ENCODE measurements around the gene SLC30A2.
A peak's percentile ranks its signal among the peaks of the same experiment; 100 is the strongest.

The SLC30A2 gene

DNA sequence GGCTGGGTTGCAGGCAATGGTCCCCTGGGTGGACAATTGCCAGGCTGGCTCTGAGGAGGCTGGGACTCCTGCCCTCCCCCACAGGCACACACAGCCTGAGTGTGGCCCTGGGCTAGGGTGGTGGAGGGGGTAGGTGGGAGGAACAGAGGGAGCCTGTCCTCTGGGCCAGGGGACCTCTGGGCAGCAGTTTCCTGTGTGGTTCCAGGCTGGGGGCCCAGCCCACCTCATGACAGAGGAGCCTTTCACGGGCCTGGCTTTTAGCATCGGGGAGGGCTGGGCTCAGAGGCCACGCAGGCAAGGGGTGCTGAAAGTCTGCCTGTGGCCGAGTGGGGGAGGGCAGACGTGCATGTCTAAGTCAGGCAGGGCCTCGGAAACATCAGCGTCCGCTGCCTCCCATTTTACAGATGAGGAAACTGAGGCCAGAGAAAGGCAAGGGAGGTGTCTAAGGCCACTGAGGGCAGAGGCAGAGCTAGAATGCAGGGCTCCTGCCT lies 17.4 kb downstream of the SLC30A2 start:
- Histone ChIP-seq H3K9ac (ENCODE audit: low read length) (peak overlapping the region; percentile 39), H3K14ac (ENCODE audit: low read length) (no peak overlapping the region), H3K27me3 (ENCODE audit: insufficient read depth, low read length) (no peaks in the 10 kb centered on the region), H4K12ac (ENCODE audit: low read depth, low read length) (no peak overlapping the region), H3K23ac (ENCODE audit: low read length) (no peak overlapping the region), H3K79me1 (ENCODE audit: low read length) (no peaks in the 10 kb centered on the region), H2BK120ac (ENCODE audit: insufficient read depth, low read length, poor library complexity) (no peak overlapping the region), H3K9me3 (ENCODE audit: insufficient read depth, low read depth, low read length) (no peaks in the 10 kb centered on the region), H3K4me1 (ENCODE audit: control insufficient read depth in 1 of 2, insufficient read depth in 2 of 2, low read length in 2 of 2) (peaks cover 0 to 3% of the 10 kb centered on the region in 2 experiments), H4K8ac (ENCODE audit: low read depth, low read length) (no peak overlapping the region), H2BK5ac (ENCODE audit: low read depth, low read length, poor library complexity) (no peak overlapping the region), H2BK12ac (ENCODE audit: low read length) (no peak overlapping the region), H3K79me2 (ENCODE audit: control insufficient read depth, insufficient read depth, low read length, poor library complexity) (no peaks in the 10 kb centered on the region), H3K4ac (ENCODE audit: low read depth, low read length) (no peak overlapping the region), H2AK5ac (ENCODE audit: low read length) (no peak overlapping the region), H3K27ac (ENCODE audit: low read depth, low read length) (no peak overlapping the region), H3K36me3 (ENCODE audit: control insufficient read depth in 1 of 2, insufficient read depth in 2 of 2, low read length in 2 of 2) (no peaks in the 10 kb centered on the region), H2AFZ (ENCODE audit: insufficient read depth, low read length, poor library complexity) (no peak overlapping the region), H3K4me2 (ENCODE audit: low read length) (no peak overlapping the region), H4K91ac (ENCODE audit: low read depth, low read length) (no peak overlapping the region), H3K18ac (ENCODE audit: low read length) (no peak overlapping the region), H3K4me3 (ENCODE audit: low read depth, low read length) (no peak overlapping the region)
- no peak for DNase-seq
- no CpG with 5 or more reads among the region's 8 CpGs for WGBS (ENCODE audit: extremely low coverage, insufficient coverage, insufficient read length)

DNA sequence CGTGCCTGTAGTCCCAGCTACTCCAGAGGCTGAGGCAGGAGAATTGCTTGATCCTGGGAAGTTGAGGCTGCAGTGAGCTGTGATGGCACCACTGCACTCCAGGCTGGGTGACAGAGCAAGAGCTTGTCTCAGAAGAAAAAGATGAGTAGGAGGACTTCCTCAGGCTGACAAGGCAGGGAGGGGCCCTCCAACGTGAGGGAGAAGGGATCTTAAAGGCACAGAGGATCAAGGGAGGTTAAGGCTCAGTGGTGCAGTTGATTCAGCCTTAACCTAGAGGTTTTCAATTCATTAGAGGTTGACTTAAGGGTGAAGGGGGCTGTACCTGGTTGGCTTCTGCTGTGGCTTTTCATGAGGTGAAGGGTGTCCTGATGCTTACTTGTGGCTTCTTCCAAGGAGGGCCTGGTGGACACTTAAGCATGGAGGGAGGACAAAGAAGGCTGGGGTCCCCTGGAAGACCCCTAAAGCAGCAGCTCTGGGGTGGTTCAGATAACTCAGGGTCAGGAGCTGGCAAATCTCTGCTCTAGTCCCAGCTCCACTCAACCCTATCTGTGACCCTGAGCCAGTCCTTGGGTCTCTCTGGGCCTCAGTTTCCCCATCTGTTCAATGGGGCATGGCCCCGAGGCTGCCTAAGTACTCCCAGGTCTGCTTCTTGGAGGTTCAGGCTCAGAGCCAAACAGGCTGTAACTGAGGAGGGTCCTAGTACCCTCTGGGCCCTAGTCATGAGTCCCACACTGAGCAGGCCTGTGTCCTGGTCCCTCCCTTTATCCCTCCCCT lies 18.0 kb downstream of the SLC30A2 start:
- Histone ChIP-seq H4K91ac (ENCODE audit: low read depth, low read length) (no peak overlapping the region), H3K9me3 (ENCODE audit: insufficient read depth, low read depth, low read length) (no peaks in the 10 kb centered on the region), H3K23ac (ENCODE audit: low read length) (no peak overlapping the region), H3K79me2 (ENCODE audit: control insufficient read depth, insufficient read depth, low read length, poor library complexity) (no peaks in the 10 kb centered on the region), H3K27ac (ENCODE audit: low read depth, low read length) (no peak overlapping the region), H3K4me2 (ENCODE audit: low read length) (no peak overlapping the region), H3K4ac (ENCODE audit: low read depth, low read length) (no peak overlapping the region), H4K8ac (ENCODE audit: low read depth, low read length) (no peak overlapping the region), H4K12ac (ENCODE audit: low read depth, low read length) (no peak overlapping the region), H2AFZ (ENCODE audit: insufficient read depth, low read length, poor library complexity) (no peak overlapping the region), H3K4me1 (ENCODE audit: control insufficient read depth in 1 of 2, insufficient read depth in 2 of 2, low read length in 2 of 2) (peaks cover 0 to 3% of the 10 kb centered on the region in 2 experiments), H3K4me3 (ENCODE audit: low read depth, low read length) (peak overlapping the region; percentile 16), H3K9ac (ENCODE audit: low read length) (no peak overlapping the region), H2BK5ac (ENCODE audit: low read depth, low read length, poor library complexity) (no peak overlapping the region), H2BK12ac (ENCODE audit: low read length) (no peak overlapping the region), H3K27me3 (ENCODE audit: insufficient read depth, low read length) (no peaks in the 10 kb centered on the region), H3K14ac (ENCODE audit: low read length) (no peak overlapping the region), H3K18ac (ENCODE audit: low read length) (no peak overlapping the region), H3K36me3 (ENCODE audit: control insufficient read depth in 1 of 2, insufficient read depth in 2 of 2, low read length in 2 of 2) (no peaks in the 10 kb centered on the region), H2AK5ac (ENCODE audit: low read length) (no peak overlapping the region), H3K79me1 (ENCODE audit: low read length) (no peaks in the 10 kb centered on the region), H2BK120ac (ENCODE audit: insufficient read depth, low read length, poor library complexity) (no peak overlapping the region)
- no CpG with 5 or more reads among the region's 3 CpGs for WGBS (ENCODE audit: extremely low coverage, insufficient coverage, insufficient read length)
- no peak for DNase-seq

DNA sequence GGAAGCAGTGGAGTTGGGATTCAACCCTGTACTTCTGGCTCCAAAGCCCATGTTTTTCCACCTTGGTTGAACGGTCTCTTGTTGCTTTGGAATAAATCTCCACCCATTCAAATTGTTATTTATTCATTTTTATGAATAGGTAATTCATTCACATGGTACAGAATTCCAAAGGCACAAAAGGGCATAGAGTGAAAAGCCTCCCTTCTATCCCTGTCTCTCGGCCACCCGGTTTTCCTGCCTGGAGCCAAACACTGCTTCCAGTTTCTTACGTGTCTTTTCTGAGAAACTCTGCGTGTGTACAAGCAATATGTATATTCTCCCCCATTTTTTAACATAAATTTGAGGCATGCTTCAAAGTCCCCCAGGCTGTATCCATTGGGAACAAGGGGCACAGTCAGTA lies 20.4 kb downstream of the SLC30A2 start:
- no peaks in the 10 kb centered on the region for H3K9me3 ChIP-seq (ENCODE audit: insufficient read depth, low read depth, low read length)
- DNase-seq = no peak
- H3K27me3 ChIP-seq (ENCODE audit: insufficient read depth, low read length) = no peaks in the 10 kb centered on the region
- H2AK5ac ChIP-seq (ENCODE audit: low read length) = no peak overlapping the region
- no peak overlapping the region for H4K8ac ChIP-seq (ENCODE audit: low read depth, low read length)
- H3K9ac ChIP-seq (ENCODE audit: low read length) = no peak overlapping the region
- H3K4me1 ChIP-seq (ENCODE audit: control insufficient read depth in 1 of 2, insufficient read depth in 2 of 2, low read length in 2 of 2) = peaks cover 5 to 12% of the 10 kb centered on the region in 2 experiments
- no peak overlapping the region for H4K91ac ChIP-seq (ENCODE audit: low read depth, low read length)
- H3K14ac ChIP-seq (ENCODE audit: low read length) = no peak overlapping the region
- H3K4me3 ChIP-seq (ENCODE audit: low read depth, low read length) = no peak overlapping the region
- H2BK120ac ChIP-seq (ENCODE audit: insufficient read depth, low read length, poor library complexity) = no peak overlapping the region
- H2AFZ ChIP-seq (ENCODE audit: insufficient read depth, low read length, poor library complexity) = no peak overlapping the region
- no CpG with 5 or more reads among the region's 5 CpGs for WGBS (ENCODE audit: extremely low coverage, insufficient coverage, insufficient read length)
- H2BK12ac ChIP-seq (ENCODE audit: low read length) = no peak overlapping the region
- no peak overlapping the region for H3K23ac ChIP-seq (ENCODE audit: low read length)
- H3K18ac ChIP-seq (ENCODE audit: low read length) = no peak overlapping the region
- no peaks in the 10 kb centered on the region for H3K36me3 ChIP-seq (ENCODE audit: control insufficient read depth in 1 of 2, insufficient read depth in 2 of 2, low read length in 2 of 2)
- no peak overlapping the region for H3K4me2 ChIP-seq (ENCODE audit: low read length)
- peaks cover 3% of the 10 kb centered on the region for H3K79me1 ChIP-seq (ENCODE audit: low read length)
- H3K79me2 ChIP-seq (ENCODE audit: control insufficient read depth, insufficient read depth, low read length, poor library complexity) = no peaks in the 10 kb centered on the region
- H2BK5ac ChIP-seq (ENCODE audit: low read depth, low read length, poor library complexity) = no peak overlapping the region
- H3K27ac ChIP-seq (ENCODE audit: low read depth, low read length) = no peak overlapping the region
- H3K4ac ChIP-seq (ENCODE audit: low read depth, low read length) = no peak overlapping the region
- H4K12ac ChIP-seq (ENCODE audit: low read depth, low read length) = no peak overlapping the region

DNA sequence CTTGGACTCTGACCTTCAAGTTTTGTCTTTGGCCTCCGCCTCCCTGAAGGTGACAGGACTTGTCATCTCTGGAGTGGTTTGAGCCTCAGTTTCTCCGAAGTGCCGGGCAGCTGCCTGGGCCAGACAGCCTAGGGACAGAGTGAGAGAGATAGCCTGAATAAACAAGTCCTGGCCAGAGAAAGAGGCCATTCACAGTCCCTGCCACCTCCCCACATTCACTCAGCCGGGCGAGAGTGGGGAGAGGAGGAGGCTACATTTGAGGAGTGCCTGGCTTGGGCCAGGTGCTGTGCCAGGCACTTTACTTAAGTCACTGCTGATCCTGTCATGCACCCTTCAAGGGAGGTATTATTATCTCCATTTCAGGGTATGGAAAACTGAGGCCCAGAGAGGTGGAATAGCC lies 20.9 kb downstream of the SLC30A2 start:
- Histone ChIP-seq H2BK12ac (ENCODE audit: low read length) (no peak overlapping the region), H2BK5ac (ENCODE audit: low read depth, low read length, poor library complexity) (no peak overlapping the region), H2AFZ (ENCODE audit: insufficient read depth, low read length, poor library complexity) (no peak overlapping the region), H3K18ac (ENCODE audit: low read length) (no peak overlapping the region), H4K12ac (ENCODE audit: low read depth, low read length) (no peak overlapping the region), H3K4me1 (ENCODE audit: control insufficient read depth in 1 of 2, insufficient read depth in 2 of 2, low read length in 2 of 2) (peaks cover 6 to 17% of the 10 kb centered on the region in 2 experiments), H3K27me3 (ENCODE audit: insufficient read depth, low read length) (no peaks in the 10 kb centered on the region), H2AK5ac (ENCODE audit: low read length) (no peak overlapping the region), H3K27ac (ENCODE audit: low read depth, low read length) (no peak overlapping the region), H3K4me3 (ENCODE audit: low read depth, low read length) (no peak overlapping the region), H3K14ac (ENCODE audit: low read length) (no peak overlapping the region), H3K36me3 (ENCODE audit: control insufficient read depth in 1 of 2, insufficient read depth in 2 of 2, low read length in 2 of 2) (no peaks in the 10 kb centered on the region), H3K79me2 (ENCODE audit: control insufficient read depth, insufficient read depth, low read length, poor library complexity) (no peaks in the 10 kb centered on the region), H2BK120ac (ENCODE audit: insufficient read depth, low read length, poor library complexity) (no peak overlapping the region), H3K9ac (ENCODE audit: low read length) (no peak overlapping the region), H3K4ac (ENCODE audit: low read depth, low read length) (no peak overlapping the region), H4K91ac (ENCODE audit: low read depth, low read length) (no peak overlapping the region), H3K9me3 (ENCODE audit: insufficient read depth, low read depth, low read length) (no peaks in the 10 kb centered on the region), H3K79me1 (ENCODE audit: low read length) (peaks cover 3% of the 10 kb centered on the region), H3K4me2 (ENCODE audit: low read length) (no peak overlapping the region), H3K23ac (ENCODE audit: low read length) (no peak overlapping the region), H4K8ac (ENCODE audit: low read depth, low read length) (no peak overlapping the region)
- DNase-seq = no peak
- WGBS (ENCODE audit: extremely low coverage, insufficient coverage, insufficient read length) = no CpG with 5 or more reads among the region's 5 CpGs
